ENCODE results near the gene PEX16.

Gene PEX16

GRCh38 chr11:45872651-45873356 lies 44.9 kb downstream of the PEX16 start:
- ChIA-PET CTCF (interaction anchor here (0.5 to 1.8 kb wide), 14 partner anchors 10 to 675 kb away, joined by 3 to 7 read pairs (median 4); no protein-coding TSS in a partner anchor), POLR2A (ENCODE audit: low non-redundant PET) (no interaction called here)
- peak overlapping the region; percentile 28; the same call in 1 of the 2 replicates for H3K27ac ChIP-seq
- peak; percentile 57 for DNase-seq (ENCODE audit: low spot score)
- TF ChIP-seq CTCF (conservative IDR thresholded peaks at IDR 0.05; ENCODE audit: low read depth) = peak; percentile 54

- H3K27ac ChIP-seq = 0 out of 2 replicates have a peak overlapping the region, but pooled peaks have one; percentile 8
- TF ChIP-seq CTCF (conservative IDR thresholded peaks at IDR 0.05; ENCODE audit: low read depth) = no peak
- ChIA-PET POLR2A (ENCODE audit: low non-redundant PET) (no interaction called here), CTCF (interaction anchor here (0.5 to 1.8 kb wide), 6 partner anchors 24 to 1305 kb away, joined by 3 to 7 read pairs (median 4); no protein-coding TSS in a partner anchor)
- no peak for DNase-seq (ENCODE audit: low spot score)
Measured at GRCh38 chr11:45871638-45872037, 46.0 kb downstream of the PEX16 start.

DNA sequence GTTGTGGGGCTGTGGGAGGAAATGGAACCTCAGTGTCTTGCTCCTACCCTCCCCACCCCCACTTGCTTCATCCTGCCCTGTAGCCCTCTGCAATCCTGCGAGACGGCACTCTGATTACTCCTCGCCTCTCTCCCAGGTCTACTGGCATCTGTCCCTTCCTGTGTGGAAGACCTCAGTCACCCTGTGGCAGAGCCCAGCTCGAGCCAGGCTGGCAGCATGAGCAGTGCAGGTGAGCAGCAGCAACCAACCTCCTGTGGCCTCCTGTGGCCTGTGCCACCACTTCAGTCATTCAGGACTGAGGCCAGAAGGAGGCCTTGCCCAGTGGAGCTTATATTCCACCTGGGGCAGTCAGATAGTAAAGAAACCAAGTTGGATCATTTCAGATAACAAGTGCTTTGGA lies 47.0 kb downstream of the PEX16 start:
- TF ChIP-seq CTCF (conservative IDR thresholded peaks at IDR 0.05; ENCODE audit: low read depth) = no peak
- H3K27ac ChIP-seq = 0 out of 2 replicates have a peak overlapping the region, but pooled peaks have one; percentile 13
- no peak for DNase-seq (ENCODE audit: low spot score)
- ChIA-PET POLR2A (ENCODE audit: low non-redundant PET) (no interaction called here), CTCF (interaction anchor here (0.6 to 1.8 kb wide), 3 partner anchors 95 to 536 kb away, joined by 3 to 7 read pairs (median 3); no protein-coding TSS in a partner anchor)

DNA sequence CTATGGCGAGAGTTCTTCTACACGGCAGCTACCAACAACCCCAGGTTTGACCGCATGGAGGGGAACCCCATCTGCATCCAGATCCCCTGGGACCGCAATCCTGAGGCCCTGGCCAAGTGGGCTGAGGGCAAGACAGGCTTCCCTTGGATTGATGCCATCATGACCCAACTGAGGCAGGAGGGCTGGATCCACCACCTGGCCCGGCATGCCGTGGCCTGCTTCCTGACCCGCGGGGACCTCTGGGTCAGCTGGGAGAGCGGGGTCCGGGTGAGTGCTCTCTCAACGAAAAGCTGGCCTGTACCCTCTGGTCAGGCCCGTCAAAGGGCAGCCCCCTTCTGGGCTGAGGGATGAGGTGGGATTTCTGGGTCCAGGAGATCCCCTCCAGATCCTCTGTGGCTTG lies 48.1 kb downstream of the PEX16 start:
- DNase-seq (ENCODE audit: low spot score) = no peak
- POLR2A ChIA-PET (ENCODE audit: low non-redundant PET) = no interaction called here
- no peak overlapping the region for H3K27ac ChIP-seq
- no peak for TF ChIP-seq CTCF (conservative IDR thresholded peaks at IDR 0.05; ENCODE audit: low read depth)
- CTCF ChIA-PET = no interaction called here

DNA sequence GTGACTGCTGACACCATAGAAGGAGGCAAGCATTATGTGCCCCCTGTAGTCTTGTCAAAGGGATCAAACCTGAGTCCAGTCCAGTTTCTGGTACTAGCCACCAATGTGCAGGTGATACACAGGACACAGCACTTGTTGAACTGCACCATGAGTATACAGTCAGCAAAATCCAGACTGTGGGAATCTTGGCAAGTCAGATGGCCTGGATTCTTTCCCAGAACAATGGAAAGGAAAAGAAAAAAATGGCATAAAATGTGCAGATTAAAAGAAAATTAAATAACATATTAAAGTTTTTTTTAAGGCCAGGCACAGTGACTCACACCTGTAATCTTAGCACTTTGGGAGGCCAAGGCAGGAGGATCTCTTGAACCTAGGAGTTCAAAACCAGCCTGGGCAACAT lies 53.6 kb downstream of the PEX16 start:
- ChIA-PET POLR2A (ENCODE audit: low non-redundant PET) (no interaction called here), CTCF (no interaction called here)
- no peak for TF ChIP-seq CTCF (conservative IDR thresholded peaks at IDR 0.05; ENCODE audit: low read depth)
- no peak for DNase-seq (ENCODE audit: low spot score)
- no peak overlapping the region for H3K27ac ChIP-seq

DNA sequence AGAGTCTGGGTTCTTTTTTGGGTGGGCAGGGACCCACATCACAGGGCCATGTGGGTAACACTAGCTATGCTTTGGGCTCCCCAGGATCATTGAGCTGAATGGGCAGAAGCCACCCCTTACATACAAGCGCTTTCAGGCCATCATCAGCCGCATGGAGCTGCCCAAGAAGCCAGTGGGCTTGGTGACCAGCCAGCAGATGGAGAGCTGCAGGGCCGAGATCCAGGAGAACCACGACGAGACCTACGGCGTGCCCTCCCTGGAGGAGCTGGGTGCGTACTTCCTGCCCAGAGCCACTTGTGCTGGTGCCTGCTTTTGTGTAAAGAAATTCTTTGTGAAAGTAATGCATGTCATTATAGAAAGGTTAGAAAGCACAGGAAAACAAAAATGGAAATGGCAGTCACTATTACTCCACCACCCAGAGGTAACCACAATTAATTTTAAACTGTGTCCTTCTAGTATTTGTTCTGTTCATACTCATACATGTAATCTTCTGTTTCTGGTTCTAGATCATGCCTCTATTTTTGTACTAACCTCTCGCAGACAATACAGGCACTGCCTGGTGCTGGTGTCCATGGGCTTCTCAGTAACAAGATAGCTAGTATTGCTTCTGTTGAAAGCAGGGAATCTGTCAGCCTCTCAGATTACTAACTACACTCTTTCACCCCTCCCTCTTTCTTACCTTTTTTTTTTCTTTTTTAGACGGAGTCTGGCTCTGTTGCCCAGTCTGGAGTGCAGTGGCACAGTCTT lies 56.7 kb downstream of the PEX16 start:
- ChIA-PET CTCF (interaction anchor here (1.9 kb wide), 1 partner anchor 12 kb away, joined by 7 read pairs; no protein-coding TSS in a partner anchor), POLR2A (ENCODE audit: low non-redundant PET) (interaction anchor here (0.6 kb wide), 1 partner anchor 1618 kb away, joined by 5 read pairs; no protein-coding TSS in a partner anchor)
- DNase-seq (ENCODE audit: low spot score) = no peak
- peak overlapping the region; percentile 86 for H3K27ac ChIP-seq
- TF ChIP-seq CTCF (conservative IDR thresholded peaks at IDR 0.05; ENCODE audit: low read depth) = no peak
